SK-N-SH (cell line): Measurements from ENCODE around the gene MEAK7.

Experiments
- CTCF ChIP-seq: fragments of 200-600 bp; sonication (generic); IDR thresholded peaks from 2 replicates; pipeline ENCODE4 v1.6.1; 2017; ENCODE audit warnings: antibody characterized with exemption, mild to moderate bottlenecking, moderate library complexity
- IRF3 ChIP-seq: fragments of 150-350 bp; IDR thresholded peaks from 2 replicates; pipeline ENCODE4 v1.6.1; 2016; ENCODE audit warnings: mild to moderate bottlenecking, low read depth, low read length
- MAX ChIP-seq: IDR thresholded peaks from 2 replicates; pipeline ENCODE4 v1.4.0; 2012; ENCODE audit warnings: low read depth
- PBX3 ChIP-seq: IDR thresholded peaks from 2 replicates; pipeline ENCODE4; 2012
- USF1 ChIP-seq: IDR thresholded peaks from 2 replicates; pipeline ENCODE4 v1.4.0; 2012; ENCODE audit warnings: low read depth, borderline replicate concordance

- TF ChIP-seq CTCF (no peak), USF1 (no peak), PBX3 (no peak), IRF3 (no peak), MAX (no peak)
Measured at GRCh38 chr16:84518804-84519341, 14.4 kb upstream of the MEAK7 start.
